HepG2 (cell line): ENCODE results near the gene NDUFB10. TPM values are rescaled to one million over a fixed set of nuclear protein-coding genes. Genes with fewer than 3 reads are reported as not detected.

Experiments used
- CC2D1A ChIP-seq: sonication (generic); formaldehyde crosslinking; IDR thresholded peaks from 2 replicates; pipeline ENCODE4 v1.8.1; 2023; ENCODE audit warnings: mild to moderate bottlenecking, missing genetic modification reagents
- EED ChIP-seq: sonication (generic); formaldehyde crosslinking; IDR thresholded peaks from 2 replicates; pipeline ENCODE4 v1.5.0; 2020; ENCODE audit warnings: mild to moderate bottlenecking, missing genetic modification reagents
- ELF4 ChIP-seq: sonication (generic); formaldehyde crosslinking; IDR thresholded peaks from 2 replicates; pipeline ENCODE4 v1.5.0; 2020; ENCODE audit warnings: missing genetic modification reagents, mild to moderate bottlenecking, moderate library complexity, borderline replicate concordance
- GTF2F1 ChIP-seq: fragments of 150-350 bp; IDR thresholded peaks from 2 replicates; pipeline ENCODE4 v1.6.1; 2014; ENCODE audit warnings: low read length
- KDM5A ChIP-seq: fragments of 200-600 bp; sonication (generic); IDR thresholded peaks from 2 replicates; pipeline ENCODE4 v1.7.0; 2018; ENCODE audit warnings: antibody characterized with exemption, mild to moderate bottlenecking, low read length, borderline replicate concordance
- KMT2A ChIP-seq: sonication (generic); formaldehyde crosslinking; IDR thresholded peaks from 2 replicates; pipeline ENCODE4 v1.4.0; 2020; ENCODE audit warnings: missing genetic modification reagents
- MED1 ChIP-seq: sonication (generic); formaldehyde crosslinking; IDR thresholded peaks from 2 replicates; pipeline ENCODE4 v1.4.0; 2020; ENCODE audit warnings: missing genetic modification reagents
- NONO ChIP-seq, 2 experiments: fragments of 450-650 bp in 1 of 2; sonication (generic) in 1 of 2; formaldehyde crosslinking in 1 of 2; IDR thresholded peaks in 1 of 2; conservative IDR thresholded peaks in 1 of 2; 2 replicates each; pipeline versions ENCODE4 v1.6.1 to v1.8.0; 2017 to 2022; ENCODE audit warnings: mild to moderate bottlenecking in 1 of 2, missing genetic modification reagents in 1 of 2, moderate library complexity in 1 of 2
- NRL ChIP-seq: sonication (generic); formaldehyde crosslinking; IDR thresholded peaks from 2 replicates; pipeline ENCODE4 v1.5.0; 2020; ENCODE audit warnings: missing genetic modification reagents, mild to moderate bottlenecking, moderate library complexity, borderline replicate concordance
- PHF5A ChIP-seq: IDR thresholded peaks from one replicate; pipeline ENCODE4 v1.6.1; 2018; ENCODE audit warnings: low read depth, missing genetic modification reagents; ENCODE audit not compliant: unreplicated experiment
- RBM22 ChIP-seq: fragments of 200-400 bp; formaldehyde crosslinking; optimal IDR thresholded peaks from 2 replicates; pipeline ENCODE3; 2017; ENCODE audit warnings: mild to moderate bottlenecking, low read length, moderate library complexity
- SAP130 ChIP-seq: IDR thresholded peaks from 2 replicates; pipeline ENCODE4 v1.6.1; 2016; ENCODE audit warnings: low read depth
- SMARCE1 ChIP-seq: fragments of 450-650 bp; IDR thresholded peaks from 2 replicates; pipeline ENCODE4 v1.6.1; 2017; ENCODE audit warnings: borderline replicate concordance
- TBX3 ChIP-seq: fragments of 450-650 bp; IDR thresholded peaks from 2 replicates; pipeline ENCODE4 v1.6.1; 2017; ENCODE audit warnings: antibody characterized with exemption, mild to moderate bottlenecking, inconsistent platforms, borderline replicate concordance
- TEAD3 ChIP-seq: optimal IDR thresholded peaks from 2 replicates; pipeline ENCODE3; 2016; ENCODE audit warnings: borderline replicate concordance
- THYN1 ChIP-seq: sonication (generic); formaldehyde crosslinking; IDR thresholded peaks from 2 replicates; pipeline ENCODE4 v1.8.1; 2023; ENCODE audit warnings: low read depth, mild to moderate bottlenecking, moderate library complexity, missing genetic modification reagents, borderline replicate concordance
- YY1 ChIP-seq: IDR thresholded peaks from 2 replicates; pipeline ENCODE4 v1.6.1; 2011; ENCODE audit warnings: low read length, low read depth, moderate library complexity, mild to moderate bottlenecking; ENCODE audit not compliant: insufficient read depth, insufficient replicate concordance
- ZFP37 ChIP-seq: sonication (generic); formaldehyde crosslinking; IDR thresholded peaks from 2 replicates; pipeline ENCODE4 v1.4.0; 2020; ENCODE audit warnings: missing genetic modification reagents, borderline replicate concordance
- ZMYM3 ChIP-seq: sonication (generic); formaldehyde crosslinking; IDR thresholded peaks from 2 replicates; pipeline ENCODE4 v1.5.1; 2020; ENCODE audit warnings: mild to moderate bottlenecking, missing genetic modification reagents
- ZNF350 ChIP-seq: sonication (generic); formaldehyde crosslinking; IDR thresholded peaks from 2 replicates; pipeline ENCODE4 v1.4.0; 2020; ENCODE audit warnings: mild to moderate bottlenecking, low read depth, missing genetic modification reagents, borderline replicate concordance
- ZNF703 ChIP-seq: sonication (generic); formaldehyde crosslinking; IDR thresholded peaks from 2 replicates; pipeline ENCODE4 v1.5.1; 2020; ENCODE audit warnings: missing genetic modification reagents, mild to moderate bottlenecking, moderate library complexity, borderline replicate concordance
- polyA plus RNA-seq, 8 experiments: library from polyadenylated mRNA; depleted of rRNA in 3 of 8; stranded (reverse) in 7 of 8; unstranded in 1 of 8; fragments of >200 nt; fragmentation: Illumina TruSeq in 4 of 8; extraction: Trizol in 4 of 8; gene quantifications; 2 replicates each; pipeline versions ENCODE4 v1.2.1 to v1.2.3, GENCODE V29; 2011 to 2016; ENCODE audit warnings: low read depth in 4 of 8, missing spikeins in 1 of 8, mixed read lengths in 1 of 8; ENCODE audit not compliant: insufficient read depth in 1 of 8
- total RNA-seq, 5 experiments: library from RNA; depleted of rRNA; stranded (reverse); fragments of >200 nt; fragmentation: Illumina TruSeq; extraction: Trizol; gene quantifications; 2 replicates each; pipeline ENCODE4 v1.2.3, GENCODE V29; 2016; ENCODE audit warnings: low read depth in 1 of 5
- TF ChIP-seq, protein P1 (sequence below): sonication (generic); formaldehyde crosslinking; IDR thresholded peaks from 2 replicates; pipeline ENCODE4 v1.4.0; 2020; ENCODE audit warnings: missing genetic modification reagents
- TF ChIP-seq, protein P2 (sequence below): sonication (generic); formaldehyde crosslinking; IDR thresholded peaks from 2 replicates; pipeline ENCODE4 v1.5.0; 2020; ENCODE audit warnings: missing genetic modification reagents
- TF ChIP-seq, protein P3 (sequence below): sonication (generic); formaldehyde crosslinking; IDR thresholded peaks from 2 replicates; pipeline ENCODE4 v1.4.0; 2020; ENCODE audit warnings: missing genetic modification reagents, mild to moderate bottlenecking, borderline replicate concordance
- TF ChIP-seq, protein P4 (sequence below): IDR thresholded peaks from 2 replicates; pipeline ENCODE4 v1.6.1; 2016; ENCODE audit warnings: missing compliant biosample characterization, missing genetic modification reagents, borderline replicate concordance

Gene NDUFB10
- total and polyA plus RNA-seq, 2 of the 13 experiments (the other 11 are each of a cell fraction or from before 2014, with no cell fraction given): 68.6 to 157 TPM

GRCh38 chr16:1964506-1965395 is 5.4 kb downstream of the NDUFB10 start, which contains the start of gene RPS2 (continued):
- TF ChIP-seq SMARCE1 (no peak), TEAD3 (CRISPR knock-in tag) (peak; percentile 5), GTF2F1 (peak; percentile 86; the same call in 1 of the 2 replicates), KMT2A (CRISPR knock-in tag) (peak; percentile 69; the same call in 1 of the 2 replicates), YY1 (peak; percentile 75), TBX3 (no peak), ZNF703 (CRISPR knock-in tag) (0 out of 2 replicates have a peak, but pooled peaks have one; percentile 68), ZNF350 (CRISPR knock-in tag) (peak; percentile 67; the same call in 1 of the 2 replicates), KDM5A (peak; percentile 76), MED1 (CRISPR knock-in tag) (peak; percentile 66), ZFP37 (CRISPR knock-in tag) (peak; percentile 58; the same call in 1 of the 2 replicates), RBM22 (peak; percentile 82), NONO (IDR thresholded peaks at IDR 0.05) (no peak), NONO (CRISPR knock-in tag; conservative IDR thresholded peaks at IDR 0.05) (peak; percentile 58), SAP130 (peak; percentile 92), ELF4 (CRISPR knock-in tag) (0 out of 2 replicates have a peak, but pooled peaks have one; percentile 73), EED (CRISPR knock-in tag) (peak; percentile 35; the same call in 1 of the 2 replicates), NRL (peak; percentile 20; the same call in 1 of the 2 replicates), THYN1 (no peak), PHF5A (CRISPR knock-in tag) (no peak), ZMYM3 (no peak), CC2D1A (CRISPR knock-in tag) (no peak)
- TF ChIP-seq, protein P1, sequence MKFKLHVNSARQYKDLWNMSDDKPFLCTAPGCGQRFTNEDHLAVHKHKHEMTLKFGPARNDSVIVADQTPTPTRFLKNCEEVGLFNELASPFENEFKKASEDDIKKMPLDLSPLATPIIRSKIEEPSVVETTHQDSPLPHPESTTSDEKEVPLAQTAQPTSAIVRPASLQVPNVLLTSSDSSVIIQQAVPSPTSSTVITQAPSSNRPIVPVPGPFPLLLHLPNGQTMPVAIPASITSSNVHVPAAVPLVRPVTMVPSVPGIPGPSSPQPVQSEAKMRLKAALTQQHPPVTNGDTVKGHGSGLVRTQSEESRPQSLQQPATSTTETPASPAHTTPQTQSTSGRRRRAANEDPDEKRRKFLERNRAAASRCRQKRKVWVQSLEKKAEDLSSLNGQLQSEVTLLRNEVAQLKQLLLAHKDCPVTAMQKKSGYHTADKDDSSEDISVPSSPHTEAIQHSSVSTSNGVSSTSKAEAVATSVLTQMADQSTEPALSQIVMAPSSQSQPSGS: peak; percentile 58
- TF ChIP-seq, protein P2, sequence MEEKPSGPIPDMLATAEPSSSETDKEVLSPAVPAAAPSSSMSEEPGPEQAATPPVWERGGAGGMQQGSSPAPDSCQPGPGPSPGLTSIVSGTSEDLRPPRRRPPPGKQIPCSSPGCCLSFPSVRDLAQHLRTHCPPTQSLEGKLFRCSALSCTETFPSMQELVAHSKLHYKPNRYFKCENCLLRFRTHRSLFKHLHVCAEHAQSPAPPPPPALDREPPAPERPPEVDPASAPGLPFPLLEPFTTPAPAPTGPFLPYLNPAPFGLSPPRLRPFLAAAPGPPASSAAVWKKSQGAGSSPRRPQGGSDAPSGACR (CRISPR knock-in tag): peak; percentile 81; the same call in 1 of the 2 replicates
- TF ChIP-seq, protein P3, sequence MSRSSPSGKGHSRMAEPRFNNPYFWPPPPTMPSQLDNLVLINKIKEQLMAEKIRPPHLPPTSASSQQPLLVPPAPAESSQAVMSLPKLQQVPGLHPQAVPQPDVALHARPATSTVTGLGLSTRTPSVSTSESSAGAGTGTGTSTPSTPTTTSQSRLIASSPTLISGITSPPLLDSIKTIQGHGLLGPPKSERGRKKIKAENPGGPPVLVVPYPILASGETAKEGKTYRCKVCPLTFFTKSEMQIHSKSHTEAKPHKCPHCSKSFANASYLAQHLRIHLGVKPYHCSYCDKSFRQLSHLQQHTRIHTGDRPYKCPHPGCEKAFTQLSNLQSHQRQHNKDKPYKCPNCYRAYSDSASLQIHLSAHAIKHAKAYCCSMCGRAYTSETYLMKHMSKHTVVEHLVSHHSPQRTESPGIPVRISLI: peak; percentile 7; the same call in 1 of the 2 replicates
- TF ChIP-seq, protein P4, sequence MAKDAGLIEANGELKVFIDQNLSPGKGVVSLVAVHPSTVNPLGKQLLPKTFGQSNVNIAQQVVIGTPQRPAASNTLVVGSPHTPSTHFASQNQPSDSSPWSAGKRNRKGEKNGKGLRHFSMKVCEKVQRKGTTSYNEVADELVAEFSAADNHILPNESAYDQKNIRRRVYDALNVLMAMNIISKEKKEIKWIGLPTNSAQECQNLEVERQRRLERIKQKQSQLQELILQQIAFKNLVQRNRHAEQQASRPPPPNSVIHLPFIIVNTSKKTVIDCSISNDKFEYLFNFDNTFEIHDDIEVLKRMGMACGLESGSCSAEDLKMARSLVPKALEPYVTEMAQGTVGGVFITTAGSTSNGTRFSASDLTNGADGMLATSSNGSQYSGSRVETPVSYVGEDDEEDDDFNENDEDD: peak; percentile 70; the same call in 1 of the 2 replicates
